GM23338 (cell line): ENCODE measurements around the gene PKDCC.
"Not testable (repeated sequence)": the region's sequence is repeated elsewhere in the genome, so short reads cannot be mapped to it uniquely, and the experiment has no call there.

ENCODE experiments used
- CTCF ChIP-seq, 2 experiments: fragments of 200-600 bp in 1 of 2; sonication (generic) in 1 of 2; conservative IDR thresholded peaks; 2 replicates each; pipeline versions ENCODE4 v1.5.1 to v1.6.1; 2016 to 2017; ENCODE audit warnings: antibody characterized with exemption in 2 of 2, low read depth in 2 of 2, mild to moderate bottlenecking in 2 of 2, moderate library complexity in 1 of 2
- EZH2phosphoT487 ChIP-seq: fragments of 200-600 bp; sonication (generic); IDR thresholded peaks from one replicate; pipeline ENCODE4 v1.8.1; 2018; ENCODE audit warnings: antibody characterized with exemption; ENCODE audit not compliant: unreplicated experiment
- JUNB ChIP-seq: IDR thresholded peaks from one replicate; pipeline ENCODE4 v1.6.1; 2016; ENCODE audit warnings: antibody characterized with exemption; ENCODE audit not compliant: unreplicated experiment
- NANOG ChIP-seq: IDR thresholded peaks from 2 replicates; pipeline ENCODE4 v1.6.1; 2016; ENCODE audit warnings: antibody characterized with exemption, borderline replicate concordance
- REST ChIP-seq: IDR thresholded peaks from one replicate; pipeline ENCODE4 v1.6.1; 2018; ENCODE audit warnings: antibody characterized with exemption; ENCODE audit not compliant: unreplicated experiment

GRCh38 chr2:42067001-42067400, 19.2 kb downstream of the PKDCC start:
- not testable (repeated sequence) for TF ChIP-seq CTCF (conservative IDR thresholded peaks at IDR 0.05; ENCODE audit: low read depth in 2 of 2); NANOG; EZH2phosphoT487; REST; JUNB
